Prostate gland (tissue), 2 donors: ENCODE measurements around the gene FAM53C.

ENCODE experiments used
- CTCF ChIP-seq, 4 experiments: fragments of 200-600 bp in 2 of 4; fragments of 450-650 bp in 2 of 4; sonication (generic) in 2 of 4; IDR thresholded peaks; 1 replicate in 3 of 4; 2 replicates in 1 of 4; pipeline ENCODE4 v1.5.1; 2016 to 2019; ENCODE audit warnings: antibody characterized with exemption in 4 of 4, mild to moderate bottlenecking in 2 of 4, moderate library complexity in 2 of 4
- POLR2AphosphoS5 ChIP-seq: sonication (generic); formaldehyde crosslinking; IDR thresholded peaks from one replicate; pipeline ENCODE4 v1.6.1; 2017; ENCODE audit warnings: antibody characterized with exemption

- TF ChIP-seq CTCF (IDR thresholded peaks at IDR 0.05) = no peak
- TF ChIP-seq POLR2AphosphoS5 = no peak
Measured at GRCh38 chr5:138354387-138354786, 16.3 kb downstream of the FAM53C start.
